ENCODE results near the gene MXRA7.

The MXRA7 gene

GRCh38 chr17:76696763-76697701 lies 13.7 kb downstream of the MXRA7 start:
- DNase-seq (ENCODE audit: low spot score) = no peak

- DNase-seq (ENCODE audit: low spot score) = no peak
Observed at GRCh38 chr17:76695059-76695831, 15.5 kb downstream of the MXRA7 start.

GRCh38 chr17:76691379-76692191 lies 19.2 kb downstream of the MXRA7 start:
- DNase-seq (ENCODE audit: low spot score) = no peak

- no peak for DNase-seq (ENCODE audit: low spot score)
Observed at GRCh38 chr17:76690596-76691280, 20.0 kb downstream of the MXRA7 start.

GRCh38 chr17:76689859-76690258 lies 20.9 kb downstream of the MXRA7 start:
- DNase-seq (ENCODE audit: low spot score) = no peak

- no peak for DNase-seq (ENCODE audit: low spot score)
Observed at GRCh38 chr17:76688165-76688622, 22.6 kb downstream of the MXRA7 start.

- DNase-seq (ENCODE audit: low spot score) = no peak
Observed at GRCh38 chr17:76687298-76688164, 23.2 kb downstream of the MXRA7 start.

GRCh38 chr17:76686538-76687297 lies 24.0 kb downstream of the MXRA7 start:
- DNase-seq (ENCODE audit: low spot score) = no peak

- DNase-seq (ENCODE audit: low spot score) = no peak
Observed at GRCh38 chr17:76685846-76686245, 24.9 kb downstream of the MXRA7 start.

GRCh38 chr17:76685366-76685765 lies 25.4 kb downstream of the MXRA7 start:
- DNase-seq (ENCODE audit: low spot score) = no peak

GRCh38 chr17:76684756-76685155 lies 26.0 kb downstream of the MXRA7 start:
- no peak for DNase-seq (ENCODE audit: low spot score)

GRCh38 chr17:76683921-76684745 lies 26.6 kb downstream of the MXRA7 start:
- no peak for DNase-seq (ENCODE audit: low spot score)

- no peak for DNase-seq (ENCODE audit: low spot score)
Observed at GRCh38 chr17:76683011-76683755, 27.6 kb downstream of the MXRA7 start.

- no peak for DNase-seq (ENCODE audit: low spot score)
Observed at GRCh38 chr17:76682296-76682695, 28.5 kb downstream of the MXRA7 start.

- DNase-seq (ENCODE audit: low spot score) = peak; percentile 74
Observed at GRCh38 chr17:76681222-76682137, 29.3 kb downstream of the MXRA7 start.

GRCh38 chr17:76679239-76679638 lies 31.5 kb downstream of the MXRA7 start:
- no peak for DNase-seq (ENCODE audit: low spot score)

GRCh38 chr17:76678330-76678729 lies 32.4 kb downstream of the MXRA7 start:
- peak; percentile 26 for DNase-seq (ENCODE audit: low spot score)

Measured in CD4-positive, alpha-beta T cell treated with Interleukin-15 for 4 hours (primary cell).